ENCODE data around the gene IFNAR1.

Gene IFNAR1

DNA sequence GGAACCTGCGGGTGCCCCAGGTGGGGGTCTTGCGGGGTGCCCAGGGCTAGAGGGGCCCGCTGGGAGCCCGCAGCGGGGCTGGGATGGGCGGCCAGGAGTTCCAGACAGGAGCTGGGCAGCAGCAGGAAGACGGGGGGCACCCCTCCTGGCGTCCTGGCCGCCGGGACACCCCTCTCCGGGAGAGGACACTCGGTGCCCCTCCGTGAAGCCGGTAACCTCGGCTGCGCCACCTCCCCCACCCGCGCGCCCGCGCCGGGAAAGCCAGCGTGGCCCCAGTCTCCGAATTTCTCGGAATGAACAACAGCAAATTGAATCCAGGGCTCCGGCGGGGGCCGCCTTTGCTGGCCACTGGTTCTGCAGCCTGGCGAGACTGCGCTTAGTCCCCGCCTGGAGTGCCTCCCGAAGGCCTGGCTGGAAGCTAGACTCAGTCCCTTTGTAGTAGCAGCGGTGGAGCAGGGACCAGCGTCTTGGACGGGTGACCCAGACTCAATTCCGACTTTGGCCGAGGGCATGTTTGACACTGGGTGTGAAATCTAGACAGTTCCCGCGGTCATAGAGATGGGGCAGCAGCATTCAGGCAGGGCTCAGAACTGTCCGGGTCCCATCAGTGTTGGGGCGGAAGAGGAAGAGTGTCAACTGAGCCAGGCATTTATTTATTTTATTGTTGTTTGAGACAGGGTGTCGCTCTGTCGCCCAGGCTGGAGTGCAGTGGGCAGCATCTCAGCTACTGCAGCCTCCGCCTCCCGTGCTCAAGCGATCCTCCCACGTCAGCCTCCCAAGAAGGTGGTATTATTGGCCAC is 79.2 kb downstream of the IFNAR1 start:
- peak; percentile 34 to 50 for DNase-seq

DNA sequence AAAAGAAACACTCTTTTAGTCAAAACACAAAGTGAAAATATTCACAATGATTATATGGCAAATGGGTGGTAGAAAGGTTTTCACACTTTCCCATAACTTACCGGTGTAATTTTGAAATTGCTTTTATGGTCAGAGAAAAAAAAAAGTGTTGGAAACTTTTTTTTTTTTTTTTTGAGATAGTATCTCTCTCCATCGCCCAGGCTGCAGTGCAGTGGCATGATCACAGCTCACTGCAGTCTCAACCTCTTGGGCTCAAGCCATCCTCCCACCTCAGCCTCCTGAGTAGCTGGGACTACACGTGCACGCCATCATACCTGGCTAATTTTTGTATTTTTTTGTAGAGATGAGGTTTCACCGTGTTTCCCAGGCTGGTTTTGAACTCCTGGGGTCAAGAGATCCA is 81.7 kb downstream of the IFNAR1 start:
- DNase-seq, result no peak
